Endothelial cell of umbilical vein (primary cell): ENCODE measurements around the gene DGCR2.
"Not testable (repeated sequence)": the region's sequence is repeated elsewhere in the genome, so short reads cannot be mapped to it uniquely, and the experiment has no call there.

Experiments
- CTCF ChIP-seq, 2 donors: IDR thresholded peaks; 1 replicate in 1 of 2; 2 replicates in 1 of 2; pipeline ENCODE4 v1.5.1; 2011; ENCODE audit warnings: low read length in 2 of 2, mild to moderate bottlenecking in 2 of 2, moderate library complexity in 2 of 2, control low read depth in 1 of 2, inconsistent platforms in 1 of 2, low read depth in 1 of 2; ENCODE audit not compliant: insufficient read depth in 1 of 2; ENCODE audit errors: extremely low read depth in 1 of 2
- EZH2 ChIP-seq: IDR thresholded peaks from 2 replicates; pipeline ENCODE4 v1.6.1; 2012; ENCODE audit warnings: borderline replicate concordance, low read depth, mild to moderate bottlenecking, moderate library complexity, low read length, inconsistent platforms; ENCODE audit not compliant: severe bottlenecking
- FOS ChIP-seq: IDR thresholded peaks from 2 replicates; pipeline ENCODE4 v1.6.1; 2011; ENCODE audit warnings: mild to moderate bottlenecking, low read length, moderate library complexity, borderline replicate concordance; ENCODE audit not compliant: insufficient read depth
- MAX ChIP-seq: IDR thresholded peaks from 2 replicates; pipeline ENCODE4 v1.6.1; 2011; ENCODE audit not compliant: insufficient read depth, insufficient read length
- POLR2A ChIP-seq: IDR thresholded peaks from 2 replicates; pipeline ENCODE4 v1.6.1; 2012; ENCODE audit warnings: low read depth, mild to moderate bottlenecking, control low read depth, low read length

GRCh38 chr22:19050847-19051246, 71.4 kb downstream of the DGCR2 start:
- TF ChIP-seq FOS; CTCF (IDR thresholded peaks at IDR 0.05; ENCODE audit: extremely low read depth in 1 of 2, insufficient read depth in 1 of 2, low read depth in 1 of 2, low read length in 2 of 2); POLR2A; MAX; EZH2: not testable (repeated sequence)
